ENCODE results near the gene LITAF. TPM values are rescaled to one million over a fixed set of nuclear protein-coding genes. Genes with fewer than 3 reads are reported as not detected.

Gene LITAF
- total RNA-seq, 4 donors from 2014 or later, result 101 to 136 (median 112) TPM

- Histone ChIP-seq H3K36me3 (no peaks in the 10 kb centered on the region), H3K9me3 (no peaks in the 10 kb centered on the region), H3K27ac (no peak overlapping the region), H3K27me3 (no peaks in the 10 kb centered on the region), H3K4me3 (replicated peaks in 1 of 3) (no peak overlapping the region), H3K4me1 (peaks cover 15 to 41% of the 10 kb centered on the region in 2 donors)
- no peak for TF ChIP-seq POLR2A (IDR thresholded peaks at IDR 0.05)
- TF ChIP-seq, protein P1, sequence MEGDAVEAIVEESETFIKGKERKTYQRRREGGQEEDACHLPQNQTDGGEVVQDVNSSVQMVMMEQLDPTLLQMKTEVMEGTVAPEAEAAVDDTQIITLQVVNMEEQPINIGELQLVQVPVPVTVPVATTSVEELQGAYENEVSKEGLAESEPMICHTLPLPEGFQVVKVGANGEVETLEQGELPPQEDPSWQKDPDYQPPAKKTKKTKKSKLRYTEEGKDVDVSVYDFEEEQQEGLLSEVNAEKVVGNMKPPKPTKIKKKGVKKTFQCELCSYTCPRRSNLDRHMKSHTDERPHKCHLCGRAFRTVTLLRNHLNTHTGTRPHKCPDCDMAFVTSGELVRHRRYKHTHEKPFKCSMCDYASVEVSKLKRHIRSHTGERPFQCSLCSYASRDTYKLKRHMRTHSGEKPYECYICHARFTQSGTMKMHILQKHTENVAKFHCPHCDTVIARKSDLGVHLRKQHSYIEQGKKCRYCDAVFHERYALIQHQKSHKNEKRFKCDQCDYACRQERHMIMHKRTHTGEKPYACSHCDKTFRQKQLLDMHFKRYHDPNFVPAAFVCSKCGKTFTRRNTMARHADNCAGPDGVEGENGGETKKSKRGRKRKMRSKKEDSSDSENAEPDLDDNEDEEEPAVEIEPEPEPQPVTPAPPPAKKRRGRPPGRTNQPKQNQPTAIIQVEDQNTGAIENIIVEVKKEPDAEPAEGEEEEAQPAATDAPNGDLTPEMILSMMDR (IDR thresholded peaks at IDR 0.05), result no peak
- no peak for DNase-seq
- intact Hi-C loops (cut with DNase I), result no loop called here
- WGBS, 2 donors, result 65 to 77% methylated on average over 4 of the region's 4 CpGs
These were observed 84.5 kb downstream of the LITAF start for GRCh38 chr16:11502239-11502638.

- Histone ChIP-seq H3K27ac (no peak overlapping the region), H3K36me3 (no peaks in the 10 kb centered on the region), H3K27me3 (no peaks in the 10 kb centered on the region), H3K4me3 (replicated peaks in 1 of 3) (no peak overlapping the region), H3K9me3 (no peaks in the 10 kb centered on the region), H3K4me1 (peaks cover 19 to 47% of the 10 kb centered on the region in 2 donors)
- DNase-seq, result no peak
- intact Hi-C loops (cut with DNase I), result no loop called here
- WGBS, 2 donors, result 45 to 65% methylated on average over 7 to 8 of the region's 9 CpGs
- TF ChIP-seq, protein P1 (IDR thresholded peaks at IDR 0.05), result no peak
These were observed 85.1 kb downstream of the LITAF start for GRCh38 chr16:11501632-11502031.

- intact Hi-C loops (cut with DNase I), result no loop called here
- no peak for TF ChIP-seq POLR2A (IDR thresholded peaks at IDR 0.05)
- TF ChIP-seq, protein P1 (IDR thresholded peaks at IDR 0.05), result no peak
- WGBS, 2 donors, result 83 to 85% methylated on average over 10 to 11 of the region's 24 CpGs
These were observed 85.9 kb downstream of the LITAF start for GRCh38 chr16:11500700-11501346.

GRCh38 chr16:11499295-11500089, 87.2 kb downstream of the LITAF start:
- Histone ChIP-seq H3K27ac (peak overlapping the region in 2 of 3 donors; percentile 70 to 92), H3K27me3 (no peaks in the 10 kb centered on the region), H3K9me3 (no peaks in the 10 kb centered on the region), H3K4me1 (peaks cover 15 to 55% of the 10 kb centered on the region in 2 donors), H3K36me3 (no peaks in the 10 kb centered on the region), H3K4me3 (replicated peaks in 1 of 3) (no peak overlapping the region)
- WGBS, 2 donors, result 83 to 86% methylated on average over 7 of the region's 7 CpGs
- intact Hi-C loops (cut with DNase I), result no loop called here
- peak; percentile 11 to 33 for DNase-seq
- TF ChIP-seq, protein P1 (IDR thresholded peaks at IDR 0.05), result no peak
- TF ChIP-seq POLR2A (IDR thresholded peaks at IDR 0.05), result no peak

More at GRCh38 chr16:11500700-11501346, 85.9 kb downstream of the LITAF start:
- Histone ChIP-seq H3K36me3 (no peaks in the 10 kb centered on the region), H3K4me1 (peaks cover 19 to 52% of the 10 kb centered on the region in 2 donors), H3K9me3 (no peaks in the 10 kb centered on the region), H3K4me3 (replicated peaks in 1 of 3) (no peak overlapping the region), H3K27ac (no peak overlapping the region), H3K27me3 (no peaks in the 10 kb centered on the region)
- DNase-seq, result no peak

DNA sequence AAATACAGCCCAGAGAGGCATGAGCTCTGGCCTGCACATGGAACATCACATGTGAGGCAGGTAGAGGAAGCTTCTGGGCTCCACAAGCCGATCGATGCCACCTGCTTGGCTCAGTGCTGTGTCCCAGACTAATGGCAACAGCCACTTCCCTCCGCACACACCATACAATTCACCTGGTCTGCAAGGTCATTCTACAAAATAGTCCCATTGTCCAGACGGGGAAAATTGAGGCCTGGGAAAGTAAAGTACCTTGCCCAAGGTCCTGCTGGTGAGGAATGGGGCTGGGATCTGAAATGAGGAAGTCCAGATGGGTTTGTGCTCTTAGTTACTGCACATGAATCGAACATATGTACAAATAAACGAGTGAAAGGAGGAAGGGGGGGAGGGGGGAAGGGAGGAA, 88.0 kb downstream of the LITAF start:
- Histone ChIP-seq H3K36me3 (no peaks in the 10 kb centered on the region), H3K27me3 (no peaks in the 10 kb centered on the region), H3K4me3 (replicated peaks in 1 of 3) (no peak overlapping the region), H3K9me3 (no peaks in the 10 kb centered on the region), H3K4me1 (peaks cover 13 to 49% of the 10 kb centered on the region in 2 donors), H3K27ac (peak overlapping the region; percentile 92 to 96 (median 95))
- WGBS, 2 donors, result 75 to 88% methylated on average over 6 of the region's 6 CpGs
- intact Hi-C loops (cut with DNase I), result no loop called here
- TF ChIP-seq, protein P1 (IDR thresholded peaks at IDR 0.05), result no peak
- no peak for TF ChIP-seq POLR2A (IDR thresholded peaks at IDR 0.05)
- DNase-seq, result no peak
